ENCODE measurements around the gene DNAJC24.

GRCh38 chr11:31397239-31397834 lies 27.7 kb downstream of the DNAJC24 start:
- no peak for TF ChIP-seq POLR2A (IDR thresholded peaks at IDR 0.05)
- TF ChIP-seq, protein P1, sequence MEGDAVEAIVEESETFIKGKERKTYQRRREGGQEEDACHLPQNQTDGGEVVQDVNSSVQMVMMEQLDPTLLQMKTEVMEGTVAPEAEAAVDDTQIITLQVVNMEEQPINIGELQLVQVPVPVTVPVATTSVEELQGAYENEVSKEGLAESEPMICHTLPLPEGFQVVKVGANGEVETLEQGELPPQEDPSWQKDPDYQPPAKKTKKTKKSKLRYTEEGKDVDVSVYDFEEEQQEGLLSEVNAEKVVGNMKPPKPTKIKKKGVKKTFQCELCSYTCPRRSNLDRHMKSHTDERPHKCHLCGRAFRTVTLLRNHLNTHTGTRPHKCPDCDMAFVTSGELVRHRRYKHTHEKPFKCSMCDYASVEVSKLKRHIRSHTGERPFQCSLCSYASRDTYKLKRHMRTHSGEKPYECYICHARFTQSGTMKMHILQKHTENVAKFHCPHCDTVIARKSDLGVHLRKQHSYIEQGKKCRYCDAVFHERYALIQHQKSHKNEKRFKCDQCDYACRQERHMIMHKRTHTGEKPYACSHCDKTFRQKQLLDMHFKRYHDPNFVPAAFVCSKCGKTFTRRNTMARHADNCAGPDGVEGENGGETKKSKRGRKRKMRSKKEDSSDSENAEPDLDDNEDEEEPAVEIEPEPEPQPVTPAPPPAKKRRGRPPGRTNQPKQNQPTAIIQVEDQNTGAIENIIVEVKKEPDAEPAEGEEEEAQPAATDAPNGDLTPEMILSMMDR (IDR thresholded peaks at IDR 0.05), result peak in 1 of 2 donors; percentile 7
